Measurements from ENCODE around the gene PPP6R2.
"Not testable (repeated sequence)": the region's sequence is repeated elsewhere in the genome, so short reads cannot be mapped to it uniquely, and the experiment has no call there.

PPP6R2 gene

GRCh38 chr22:50317178-50317577, 25.9 kb upstream of the PPP6R2 start:
- no peak for DNase-seq (ENCODE audit: low read depth in 1 of 2, low spot score in 1 of 2)

DNA sequence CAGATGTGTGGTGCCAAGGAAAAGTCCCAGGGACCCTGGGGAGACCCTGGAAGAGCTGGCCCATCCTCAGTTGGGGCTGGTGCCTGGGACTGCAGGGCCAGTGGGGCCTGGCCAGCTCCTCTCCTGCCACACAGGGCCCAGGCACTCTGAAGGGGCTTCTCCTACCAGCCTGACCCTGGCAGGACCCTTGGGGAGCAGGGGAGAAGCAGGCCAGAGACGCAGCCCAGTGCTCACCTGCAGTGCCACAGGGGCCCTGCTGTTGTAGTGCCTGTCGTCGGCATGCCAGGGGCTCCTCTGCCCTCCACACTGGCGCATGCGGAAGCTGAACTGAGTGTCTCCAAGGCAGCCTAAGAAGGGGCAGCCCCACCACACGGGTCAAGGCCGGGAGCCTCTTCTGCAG, 25.5 kb upstream of the PPP6R2 start:
- no peak for DNase-seq (ENCODE audit: low read depth in 1 of 2, low spot score in 1 of 2)

DNA sequence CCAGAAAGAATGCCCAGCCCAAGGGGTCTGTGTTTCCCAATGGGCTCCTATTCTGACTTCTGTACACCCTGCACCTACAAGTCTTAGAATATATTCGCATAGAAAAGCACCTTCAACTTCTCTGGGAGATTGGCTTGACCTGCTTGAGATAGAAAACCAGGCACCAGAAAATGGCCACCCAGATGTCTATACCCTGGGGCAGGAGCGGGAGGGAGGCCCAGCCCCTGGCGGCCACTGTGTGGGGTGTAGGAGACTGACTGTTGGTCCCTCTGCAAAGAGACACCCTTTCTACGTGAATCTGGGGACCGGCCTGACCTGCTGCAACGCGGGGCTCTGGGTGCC, 24.8 kb upstream of the PPP6R2 start:
- no peak for DNase-seq (ENCODE audit: low read depth in 1 of 2, low spot score in 1 of 2)

DNA sequence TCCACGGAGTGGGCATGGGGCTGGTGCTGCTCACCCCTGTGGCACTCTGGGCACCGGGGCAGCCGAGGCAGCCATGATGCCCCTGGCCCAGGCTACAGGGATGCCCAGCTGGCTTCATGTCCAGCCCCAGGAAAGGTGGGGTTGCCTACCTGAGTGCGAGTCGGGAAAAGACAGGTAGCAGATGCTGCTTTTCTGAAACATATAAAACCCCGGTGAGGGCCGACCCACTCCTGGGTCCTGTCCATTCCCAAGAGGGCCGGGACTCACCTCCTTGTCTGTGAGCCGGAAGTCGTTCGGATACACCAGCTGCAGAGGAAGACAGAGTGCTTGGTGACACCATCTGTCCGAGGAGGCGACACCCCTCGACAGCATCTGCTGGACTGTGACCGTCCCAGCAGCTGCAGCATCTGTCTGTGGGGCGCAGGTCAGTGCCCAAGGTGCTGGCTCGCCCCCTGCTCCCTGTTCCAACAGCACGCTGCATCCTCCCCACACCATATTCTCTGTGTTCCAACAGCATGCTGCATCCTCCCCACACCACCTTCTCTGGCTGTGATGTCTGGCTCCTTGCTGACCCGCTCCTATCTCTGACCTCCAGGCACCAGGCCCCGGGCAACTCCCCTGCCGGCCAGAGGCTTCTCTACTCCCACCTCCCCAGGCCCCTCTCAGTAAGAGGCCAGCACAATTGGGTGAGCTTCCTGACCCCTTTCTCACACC, 24.3 kb upstream of the PPP6R2 start:
- no peak for DNase-seq (ENCODE audit: low read depth in 1 of 2, low spot score in 1 of 2)

GRCh38 chr22:50319503-50319951, 23.6 kb upstream of the PPP6R2 start:
- no peak for DNase-seq (ENCODE audit: low read depth in 1 of 2, low spot score in 1 of 2)

GRCh38 chr22:50320116-50320515, 23.0 kb upstream of the PPP6R2 start:
- DNase-seq (ENCODE audit: low read depth in 1 of 2, low spot score in 1 of 2): no peak

GRCh38 chr22:50320671-50321325, 22.3 kb upstream of the PPP6R2 start:
- DNase-seq (ENCODE audit: low read depth in 1 of 2, low spot score in 1 of 2): no peak

DNA sequence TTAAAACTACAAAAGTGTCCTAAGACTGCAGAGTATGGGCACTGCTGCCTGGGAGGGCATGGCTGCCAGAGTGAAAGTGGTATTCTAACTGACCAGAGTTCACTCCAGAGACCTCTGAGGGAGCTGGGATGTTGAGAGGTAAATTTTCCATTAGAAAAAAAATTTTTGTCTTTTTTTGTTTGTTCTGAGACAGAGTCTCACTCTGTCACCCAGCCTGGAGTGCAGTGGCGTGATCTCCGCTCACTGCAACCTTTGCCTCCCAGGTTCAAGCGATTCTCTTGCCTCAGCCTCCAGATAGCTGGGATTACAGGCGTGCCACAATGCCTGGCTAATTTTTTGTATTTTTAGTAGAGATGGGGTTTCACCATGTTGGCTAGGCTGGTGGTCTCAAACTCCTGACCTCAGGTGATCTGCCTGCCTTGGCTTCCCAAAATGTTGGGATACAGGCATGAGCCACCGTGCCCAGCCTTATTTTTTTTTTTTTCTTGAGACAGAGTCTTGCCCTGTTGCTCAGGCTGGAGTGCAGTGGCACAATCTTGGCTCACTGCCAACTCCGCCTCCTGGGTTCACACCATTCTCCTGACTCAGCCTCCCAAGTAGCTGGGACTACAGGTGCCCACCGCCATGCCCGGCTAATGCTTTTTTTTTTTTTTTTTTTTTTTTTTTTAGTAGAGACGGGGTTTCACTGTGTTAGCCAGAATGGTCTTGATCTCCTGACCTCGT, 20.6 kb upstream of the PPP6R2 start:
- DNase-seq (ENCODE audit: low read depth in 1 of 2, low spot score in 1 of 2): not testable (repeated sequence)

GRCh38 chr22:50323900-50324299, 19.2 kb upstream of the PPP6R2 start:
- DNase-seq (ENCODE audit: low read depth in 1 of 2, low spot score in 1 of 2): no peak

DNA sequence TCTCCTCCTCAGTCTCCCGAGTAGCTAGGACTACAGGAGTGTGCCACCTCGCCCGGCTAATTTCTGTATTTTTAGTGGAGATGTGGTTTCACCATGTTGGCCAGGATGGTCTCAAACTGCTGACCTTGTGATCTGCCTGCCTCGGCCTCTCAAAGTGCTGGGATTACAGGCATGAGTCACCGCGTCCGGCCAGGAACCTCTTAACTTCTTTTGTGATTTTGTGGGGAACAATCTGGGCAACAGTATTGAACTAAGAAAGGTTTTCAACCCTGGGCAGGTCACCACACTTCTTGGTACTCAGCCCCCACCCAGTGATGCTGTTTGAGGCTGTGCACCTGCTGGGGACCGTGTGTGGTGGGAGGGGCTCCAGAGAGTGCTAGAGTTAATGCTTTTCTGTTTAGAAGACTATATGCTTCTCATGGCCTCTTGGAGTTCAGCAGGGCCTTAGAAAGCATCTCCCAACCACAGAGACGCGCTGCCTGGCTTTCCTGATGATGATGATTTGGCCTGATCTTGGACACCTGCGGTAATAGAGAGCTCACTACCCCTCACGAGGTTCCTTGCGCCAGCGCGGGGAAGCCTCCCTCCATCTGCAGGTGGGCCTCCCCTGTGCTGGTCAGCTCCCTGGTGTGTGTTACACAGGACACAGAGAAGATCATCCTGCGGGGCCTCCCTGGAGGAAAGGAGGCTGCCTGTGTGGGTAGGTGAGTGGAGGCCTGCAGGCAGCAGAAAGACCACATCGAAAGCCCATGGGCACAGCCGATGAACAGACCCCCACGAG, 17.5 kb upstream of the PPP6R2 start:
- no peak for DNase-seq (ENCODE audit: low read depth in 1 of 2, low spot score in 1 of 2)

GRCh38 chr22:50326225-50326955, 16.7 kb upstream of the PPP6R2 start:
- DNase-seq (ENCODE audit: low read depth in 1 of 2, low spot score in 1 of 2): no peak

DNA sequence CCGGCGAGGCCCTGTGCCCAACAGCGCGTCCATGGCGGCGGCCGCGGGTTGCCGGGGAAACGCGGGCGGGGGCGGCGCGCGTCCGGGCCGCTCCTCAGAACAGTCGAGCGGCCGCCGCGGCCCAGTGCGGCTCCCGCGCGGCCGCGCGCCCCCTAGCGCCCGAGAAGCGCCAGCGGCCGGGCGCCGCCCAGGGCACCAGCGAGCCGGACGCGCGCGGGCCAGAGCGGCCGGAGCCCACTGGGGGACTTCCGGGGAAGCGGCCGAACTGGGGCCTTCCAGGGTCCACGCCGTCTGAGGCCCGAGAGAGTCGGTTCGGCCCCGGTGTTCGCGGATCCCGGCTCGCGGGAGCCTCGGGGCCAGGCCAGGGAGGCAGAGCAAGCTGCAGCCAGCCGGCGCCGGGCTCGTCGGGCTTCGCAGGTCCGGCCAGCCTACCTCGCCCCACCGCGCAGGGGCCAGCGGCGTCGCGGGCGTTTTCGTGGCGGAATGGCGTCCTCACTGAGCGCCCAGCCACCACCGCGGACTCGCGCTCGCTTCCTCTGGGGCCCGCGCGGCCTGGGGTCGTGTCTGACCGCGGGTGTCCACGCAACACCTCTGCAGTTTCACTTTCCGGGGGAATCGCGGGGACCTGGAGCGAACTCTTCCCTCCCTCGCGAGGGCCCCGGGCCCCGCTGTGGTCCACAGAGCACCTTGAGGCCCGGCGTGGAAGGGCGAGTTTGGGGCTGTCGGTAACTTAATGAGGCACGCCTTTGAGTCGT, 16.0 kb upstream of the PPP6R2 start, which contains the start of gene DENND6B:
Gene DENND6B (minus strand): TSS at position 57 of the 755 bp plus-strand sequence. CDS start 24 bp downstream, at position 33.
- peak; percentile 20 to 65 for DNase-seq (ENCODE audit: low read depth in 1 of 2, low spot score in 1 of 2)

DNA sequence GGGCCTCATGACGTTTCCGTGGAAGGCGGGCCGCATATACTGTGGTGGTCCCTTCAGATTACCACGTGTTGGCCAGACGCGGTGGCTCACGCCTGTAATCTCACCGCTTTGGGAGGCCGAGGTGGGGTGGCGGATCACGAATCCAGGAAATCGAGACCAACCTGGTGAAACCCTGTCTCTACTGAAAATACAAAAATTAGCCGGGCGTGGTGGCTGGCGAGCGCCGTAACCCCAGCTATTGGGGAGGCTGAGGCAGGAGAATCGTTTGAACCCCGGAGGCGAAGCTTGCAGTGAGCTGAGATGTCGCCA, 15.5 kb upstream of the PPP6R2 start:
- DNase-seq (ENCODE audit: low read depth in 1 of 2, low spot score in 1 of 2): no peak

DNA sequence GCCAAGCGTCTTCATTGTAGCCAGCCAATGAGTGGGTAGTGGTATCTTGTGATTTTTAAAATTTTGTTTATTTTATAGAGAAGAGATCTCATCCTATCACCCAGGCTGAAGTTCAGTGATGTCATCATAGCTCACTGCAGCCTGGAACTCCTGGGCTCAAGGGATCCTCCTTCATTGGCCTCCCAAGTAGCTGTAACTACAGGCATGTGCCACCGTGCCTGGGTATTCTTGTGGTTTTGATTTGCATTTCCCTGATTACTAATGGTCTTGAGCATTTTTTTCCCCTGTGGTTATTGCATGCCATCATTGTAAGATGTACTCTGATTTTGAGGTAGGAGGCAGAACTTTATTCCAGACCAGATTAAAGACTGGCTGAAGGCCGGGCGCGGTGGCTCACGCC, 13.9 kb upstream of the PPP6R2 start:
- DNase-seq (ENCODE audit: low read depth in 1 of 2, low spot score in 1 of 2): no peak

GRCh38 chr22:50334433-50334832, 8.7 kb upstream of the PPP6R2 start:
- DNase-seq (ENCODE audit: low read depth in 1 of 2, low spot score in 1 of 2): not testable (repeated sequence)

- DNase-seq (ENCODE audit: low read depth in 1 of 2, low spot score in 1 of 2): no peak
These were observed 5.7 kb upstream of the PPP6R2 start for GRCh38 chr22:50337262-50338041.

- no peak for DNase-seq (ENCODE audit: low read depth in 1 of 2, low spot score in 1 of 2)
These were observed 5.0 kb upstream of the PPP6R2 start for GRCh38 chr22:50338042-50338573.

DNA sequence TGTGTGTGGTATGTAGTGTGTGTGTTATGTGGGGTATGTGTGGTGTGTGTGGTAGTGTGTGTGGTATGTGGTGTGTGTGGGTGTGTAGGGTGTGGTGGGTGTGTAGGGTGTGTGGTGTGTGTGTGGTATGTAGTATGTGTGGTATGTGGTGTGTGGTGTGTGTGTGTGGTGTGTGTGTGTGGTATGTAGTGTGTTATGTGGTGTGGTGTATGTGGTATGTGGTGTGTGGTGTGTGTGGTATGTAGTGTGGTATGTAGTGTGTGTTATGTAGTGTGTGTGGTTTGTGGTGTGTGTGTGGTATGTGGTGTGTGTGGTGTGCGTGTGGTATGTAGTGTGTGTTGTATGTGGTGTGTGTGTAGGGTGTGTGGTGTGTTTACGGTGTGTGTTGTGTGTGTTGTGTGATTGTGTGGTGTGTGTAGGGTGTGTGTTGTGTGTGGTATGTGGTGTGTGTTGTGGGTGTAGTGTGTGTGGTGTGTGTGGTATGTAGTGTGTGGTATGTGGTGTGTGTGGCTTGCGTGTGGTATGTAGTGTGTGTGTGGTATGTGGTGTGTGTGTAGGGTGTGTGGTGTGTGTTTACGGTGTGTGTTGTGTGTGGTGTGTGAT, 4.2 kb upstream of the PPP6R2 start:
- DNase-seq (ENCODE audit: low read depth in 1 of 2, low spot score in 1 of 2): no peak
